HS-5 (cell line): ENCODE measurements around the gene LCMT1.

Experiments used
- DNase-seq: peaks from one replicate; pipeline ENCODE4 v3.0.0-alpha.2; 2012; ENCODE audit warnings: low read depth

Gene LCMT1

DNA sequence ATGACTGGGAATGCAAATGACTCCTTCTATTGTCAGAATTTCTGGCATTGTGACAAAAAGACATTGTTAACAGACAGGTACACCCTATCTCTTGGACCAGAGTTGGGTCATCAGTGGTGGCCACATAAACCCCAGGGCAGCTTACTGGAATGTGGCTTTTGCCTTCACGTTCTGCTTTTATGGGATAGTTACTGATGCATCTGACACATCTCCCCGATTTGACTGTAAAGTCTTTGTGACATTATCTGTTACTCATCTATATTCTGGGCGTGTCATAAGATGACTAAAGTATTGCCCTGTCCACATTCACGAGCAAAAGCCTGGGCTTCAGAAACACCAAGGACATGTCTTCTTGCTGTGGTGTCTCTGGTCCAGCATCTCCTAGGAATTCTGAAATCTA lies 86.5 kb downstream of the LCMT1 start:
- DNase-seq = peak; percentile 50

DNA sequence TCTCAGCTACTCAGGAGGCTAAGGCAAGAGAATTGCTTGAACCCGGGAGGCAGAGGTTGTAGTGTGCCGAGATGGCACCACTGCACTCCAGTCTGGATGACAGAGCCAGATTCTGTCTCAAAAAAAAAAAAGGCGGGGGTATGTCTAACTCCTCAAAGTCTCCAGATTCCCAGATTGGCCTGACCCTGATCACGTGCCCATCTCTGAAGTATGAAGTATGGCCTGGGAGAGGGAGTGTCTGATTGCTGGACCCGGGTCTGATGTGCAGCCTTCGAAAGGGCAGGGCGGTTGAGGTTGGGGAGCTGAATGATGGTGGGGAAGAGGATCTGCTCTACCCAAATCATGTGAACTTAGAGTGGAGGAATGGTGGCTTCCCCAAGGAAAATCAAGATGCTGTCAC lies 87.9 kb downstream of the LCMT1 start:
- DNase-seq = no peak

DNA sequence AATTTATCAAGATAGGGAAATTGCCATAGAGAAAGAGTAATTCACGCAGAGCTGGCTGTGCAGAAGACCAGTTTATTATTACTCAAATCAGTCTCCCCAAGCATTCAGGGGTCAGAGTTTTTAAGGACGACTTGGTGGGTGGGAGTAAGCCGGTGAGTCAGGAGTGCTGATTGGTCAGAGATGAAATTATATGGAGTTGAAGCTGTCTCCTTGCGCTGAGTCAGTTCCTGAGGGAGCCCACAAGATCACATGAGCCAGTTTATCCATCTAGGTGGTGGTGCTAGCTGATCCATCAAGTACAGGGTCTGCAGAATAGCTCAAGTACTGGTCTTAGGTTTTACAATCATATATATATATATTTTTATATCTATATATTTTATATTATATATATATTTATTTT lies 99.2 kb downstream of the LCMT1 start:
- no peak for DNase-seq

- no peak for DNase-seq
Observed at GRCh38 chr16:25212636-25213035, 101.1 kb downstream of the LCMT1 start.

GRCh38 chr16:25213709-25214397 lies 102.3 kb downstream of the LCMT1 start:
- DNase-seq = no peak

- DNase-seq = no peak
Observed at GRCh38 chr16:25217112-25217511, 105.6 kb downstream of the LCMT1 start.

- no peak for DNase-seq
Observed at GRCh38 chr16:25217921-25218320, 106.4 kb downstream of the LCMT1 start.

DNA sequence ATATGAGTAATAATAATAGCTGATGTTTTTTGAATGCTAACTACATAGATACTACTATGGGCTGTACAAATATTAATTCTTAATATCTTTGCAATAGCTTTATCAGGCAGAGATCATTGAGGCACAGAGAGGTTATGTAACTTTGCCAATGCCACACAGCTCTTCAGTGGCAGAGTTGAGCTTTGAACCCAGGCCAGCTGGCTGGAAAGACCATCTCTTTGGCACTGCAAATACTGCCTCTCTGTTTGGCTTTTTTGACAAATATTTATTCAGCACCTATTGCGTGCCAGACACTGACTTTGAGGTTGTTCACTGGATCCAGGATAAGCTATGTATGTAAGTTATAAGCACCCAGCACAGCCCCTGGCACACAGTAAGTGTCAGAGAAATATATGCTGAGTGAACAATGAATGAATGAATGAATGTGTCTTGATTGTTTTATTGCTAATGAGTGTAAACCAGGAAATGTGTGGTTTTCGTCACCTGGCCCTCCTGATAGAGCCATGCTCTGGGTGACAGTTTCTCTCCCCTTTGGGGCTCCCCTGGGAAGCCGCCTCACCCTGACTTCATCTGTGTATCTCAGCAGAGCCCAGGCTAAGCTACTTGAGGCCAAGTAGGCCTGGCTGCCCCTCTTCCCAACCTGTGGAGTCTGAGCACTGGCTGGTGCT lies 107.7 kb downstream of the LCMT1 start:
- no peak for DNase-seq

GRCh38 chr16:25222959-25223358 lies 111.4 kb downstream of the LCMT1 start:
- no peak for DNase-seq

DNA sequence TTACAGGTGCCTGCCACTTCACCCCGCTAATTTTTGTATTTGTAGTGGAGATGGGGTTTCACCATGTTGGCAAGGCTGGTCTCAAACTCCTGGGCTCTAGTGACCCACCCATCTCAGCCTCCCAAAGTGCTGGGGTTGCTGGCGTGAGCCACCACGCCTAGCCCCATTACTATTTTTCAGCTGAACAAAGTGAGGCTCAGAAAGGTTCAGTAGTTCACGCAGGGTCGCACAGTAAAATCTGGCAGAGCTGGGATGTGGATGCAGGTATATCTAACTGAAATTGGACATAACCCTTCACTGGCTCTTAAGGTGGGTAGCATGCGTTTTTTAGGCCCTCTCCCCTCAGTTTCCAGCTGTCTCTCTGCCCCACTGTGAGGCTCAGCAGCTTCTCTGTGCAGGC lies 112.4 kb downstream of the LCMT1 start:
- DNase-seq = no peak

DNA sequence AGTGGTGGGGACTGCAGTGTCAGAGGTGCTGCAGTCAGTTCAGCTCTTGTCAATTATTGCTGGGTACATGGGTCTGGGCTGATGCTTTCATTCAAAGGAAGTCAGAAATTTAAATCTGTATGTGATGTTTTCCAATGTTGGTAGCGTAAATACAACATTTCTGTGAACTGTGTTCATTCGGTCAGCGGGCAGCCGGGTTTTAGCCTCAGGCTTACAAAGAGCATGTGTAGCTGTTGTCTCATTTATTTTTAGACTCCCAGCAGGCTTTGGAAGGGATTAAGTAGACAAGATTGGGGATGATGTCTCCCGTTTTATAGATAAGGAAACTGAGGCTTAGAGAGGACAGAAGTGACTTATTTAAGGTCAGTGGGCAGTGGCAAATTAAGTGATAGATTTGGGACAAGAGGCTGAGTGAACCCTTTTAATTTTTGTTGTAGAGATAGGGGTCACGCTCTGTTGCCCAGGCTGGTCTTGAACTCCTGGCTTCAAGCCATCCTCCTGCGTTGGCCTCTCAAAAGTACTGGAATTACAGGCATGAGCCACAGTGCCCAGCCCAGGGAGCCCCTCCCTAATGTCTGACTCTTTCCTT lies 113.3 kb downstream of the LCMT1 start:
- no peak for DNase-seq
